GM19455 (cell line): Measurements from ENCODE around the gene SLC22A17.

Experiments
- ATAC-seq: cut with Tn5 transposase; IDR thresholded peaks from one replicate; pipeline ENCODE4 v1.9.1; 2021; ENCODE audit not compliant: unreplicated experiment

Gene SLC22A17

DNA sequence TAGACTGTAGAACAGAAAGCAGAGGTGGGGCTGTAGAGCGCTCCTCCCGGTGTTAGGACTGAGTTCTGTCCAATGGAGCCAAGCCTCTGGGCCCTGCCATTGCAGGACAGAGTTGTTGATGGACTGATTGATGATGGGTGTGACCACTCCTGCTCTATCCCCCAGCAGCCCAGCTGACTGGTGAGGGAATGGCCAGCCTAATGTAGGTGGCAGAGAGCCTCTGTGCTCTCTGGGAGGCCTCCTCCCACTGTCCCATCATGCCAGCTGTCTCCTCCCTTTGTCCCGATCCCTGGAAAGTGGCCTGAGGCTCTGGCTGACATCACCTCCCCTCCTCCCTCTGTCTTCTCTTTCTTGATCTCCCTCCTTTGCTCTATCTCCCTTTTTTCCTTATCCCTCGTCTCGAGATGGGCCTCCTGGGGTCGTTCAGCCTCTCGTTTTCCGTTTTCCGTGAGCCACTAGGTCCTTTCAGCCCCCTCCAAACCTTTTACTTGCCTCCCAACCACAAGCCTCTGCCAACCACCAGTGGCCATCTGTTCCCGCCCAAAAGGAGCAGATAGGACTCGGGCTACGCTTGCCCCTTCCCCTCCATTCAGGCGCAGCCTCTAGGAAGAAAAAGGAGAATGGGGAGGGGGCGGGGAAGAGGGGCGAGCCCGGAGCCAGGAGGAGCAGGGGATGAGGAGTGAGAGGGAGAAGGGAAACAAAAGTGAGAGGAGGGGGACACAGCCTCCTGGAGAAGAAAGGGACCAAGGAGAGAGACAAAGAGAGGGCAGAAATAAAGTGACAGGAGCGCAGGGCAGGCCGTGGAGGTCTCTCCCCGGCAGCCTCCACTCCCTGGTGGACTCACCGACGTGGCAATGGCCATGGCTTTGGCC lies 11.7 kb upstream of the SLC22A17 start:
- no peak for ATAC-seq

DNA sequence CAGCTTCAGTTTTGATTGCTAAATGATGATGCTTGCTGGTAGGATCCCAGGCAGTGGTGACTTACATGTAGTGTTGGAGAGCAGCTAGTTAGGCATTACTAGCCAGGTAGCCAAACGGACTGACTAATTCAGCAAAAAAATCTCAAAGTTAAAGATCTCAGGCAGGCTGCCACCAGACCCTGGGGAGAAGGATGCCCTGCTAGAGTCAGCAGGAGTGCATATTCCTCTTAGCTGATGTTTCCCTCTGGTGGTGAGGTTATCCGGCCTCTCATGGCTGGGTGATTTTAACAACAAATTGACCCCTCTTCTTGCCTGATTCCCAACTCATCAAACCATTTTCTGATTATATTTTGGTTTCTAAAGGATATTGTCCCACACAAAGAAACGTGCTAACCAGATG lies 9.5 kb upstream of the SLC22A17 start:
- no peak for ATAC-seq

DNA sequence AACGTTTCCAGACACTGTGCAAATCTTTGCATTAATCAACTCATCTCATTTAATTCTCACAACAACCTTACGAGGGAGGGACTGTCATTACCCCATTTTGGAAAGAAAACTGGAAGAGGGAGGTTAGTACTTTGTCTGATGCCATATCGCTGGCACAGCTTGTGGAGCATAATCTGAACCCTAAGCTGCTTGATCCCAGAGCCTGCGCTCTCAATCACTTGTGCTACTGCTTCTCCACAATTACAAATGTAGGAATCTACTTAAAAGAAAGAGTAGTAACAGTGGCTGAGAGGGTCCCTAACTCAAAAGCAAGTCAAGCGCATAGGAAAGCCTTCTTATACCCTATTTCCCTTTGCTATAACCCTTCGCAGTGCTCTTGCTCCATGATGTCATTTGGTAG lies 9.1 kb upstream of the SLC22A17 start:
- no peak for ATAC-seq

DNA sequence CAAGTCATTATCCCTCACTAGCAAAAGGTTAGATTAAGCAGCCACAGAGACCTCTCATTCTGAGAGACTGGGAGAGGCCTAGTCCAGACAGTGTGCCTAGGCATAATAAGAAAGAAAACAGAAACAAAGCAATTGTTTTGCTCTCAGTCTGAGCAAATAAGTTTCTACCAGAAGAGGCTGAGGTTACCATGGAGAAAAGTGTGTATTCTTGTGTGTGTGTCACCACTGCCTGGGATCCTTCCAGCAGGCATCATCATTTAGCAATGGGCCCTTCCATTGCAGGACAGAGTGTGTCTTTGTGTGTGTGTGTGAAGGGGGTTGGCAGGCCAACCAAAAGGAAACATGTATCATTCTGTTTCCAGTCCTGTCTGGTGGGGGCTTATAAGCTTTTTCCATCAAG lies 8.6 kb upstream of the SLC22A17 start:
- no peak for ATAC-seq

DNA sequence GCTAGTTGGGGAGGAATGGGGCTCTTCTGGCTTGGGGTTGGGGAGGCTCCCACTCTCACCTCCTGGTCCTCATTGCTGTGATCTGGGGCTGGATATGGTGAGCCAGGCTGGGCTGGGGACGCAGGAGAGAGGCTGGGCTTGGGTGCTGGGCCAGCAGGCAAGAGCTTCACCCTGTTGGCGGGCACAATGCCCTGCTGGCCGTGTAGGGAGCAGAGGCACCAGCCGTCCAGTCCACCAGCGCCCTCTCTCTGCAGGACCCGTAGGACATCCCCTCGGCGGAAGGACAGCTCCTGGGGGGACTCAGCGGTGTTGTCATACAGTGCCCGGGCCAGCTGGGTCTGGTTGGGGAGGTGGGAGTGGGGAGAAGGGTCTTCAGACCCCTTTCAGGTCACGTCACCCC lies 7.8 kb upstream of the SLC22A17 start:
- ATAC-seq: no peak

DNA sequence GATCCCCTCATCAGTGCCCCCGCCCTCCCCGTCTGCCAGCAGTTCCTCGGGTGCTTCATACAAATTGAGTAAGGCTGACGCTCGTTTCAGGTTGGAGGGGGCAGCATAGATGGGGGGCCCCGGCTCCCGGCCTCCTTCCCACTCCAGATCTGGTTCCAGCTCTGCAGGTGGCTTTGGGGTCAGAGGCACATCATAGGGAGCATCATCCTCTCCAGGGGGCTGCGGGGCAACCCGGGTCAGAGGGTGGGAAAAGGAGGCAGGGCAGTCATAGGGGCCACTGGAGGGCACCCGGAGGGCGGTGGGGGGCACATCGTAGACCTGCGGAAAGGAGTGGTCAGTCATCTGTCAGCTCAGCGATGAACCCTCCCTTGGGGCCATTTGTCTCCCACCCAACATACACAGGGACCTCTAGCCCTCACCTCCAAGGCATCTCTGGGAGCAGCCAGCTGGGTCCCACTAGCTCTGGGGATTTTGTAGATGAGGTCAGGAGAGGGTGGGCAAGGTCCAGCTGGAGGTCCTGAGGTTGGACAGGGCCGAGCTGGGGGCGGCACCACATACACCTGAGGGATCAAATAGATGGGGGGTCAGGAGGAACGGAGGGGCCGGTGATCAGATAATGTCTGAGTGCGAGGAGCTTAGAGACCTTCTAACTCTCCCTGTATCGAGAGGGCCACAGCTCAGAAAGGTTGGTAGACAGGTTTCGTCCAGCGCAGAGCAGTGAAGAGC lies 7.2 kb upstream of the SLC22A17 start:
- no peak for ATAC-seq

DNA sequence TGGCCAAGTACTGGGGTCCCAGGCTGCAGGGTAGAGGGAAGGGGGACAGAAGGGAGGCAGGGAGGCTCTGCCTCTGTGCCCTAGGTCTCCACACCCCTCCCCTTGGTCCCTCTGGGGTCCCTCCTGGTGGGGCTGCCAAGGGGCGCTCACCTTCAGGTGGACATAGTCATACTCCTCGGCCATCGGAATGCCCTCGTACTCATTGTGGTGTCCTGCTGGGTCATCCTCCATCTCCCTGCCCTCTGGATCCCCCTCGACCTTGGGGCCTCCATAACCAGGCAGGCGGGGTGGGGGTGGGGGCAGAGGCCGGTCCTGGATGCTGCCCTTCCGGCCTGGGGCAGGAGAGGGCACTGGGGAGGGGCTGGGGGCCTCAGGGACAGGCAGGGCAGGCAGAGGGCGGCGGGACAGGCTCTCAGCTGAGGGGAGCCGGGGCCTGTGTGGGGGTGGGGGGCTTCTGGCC lies 6.5 kb upstream of the SLC22A17 start:
- no peak for ATAC-seq

DNA sequence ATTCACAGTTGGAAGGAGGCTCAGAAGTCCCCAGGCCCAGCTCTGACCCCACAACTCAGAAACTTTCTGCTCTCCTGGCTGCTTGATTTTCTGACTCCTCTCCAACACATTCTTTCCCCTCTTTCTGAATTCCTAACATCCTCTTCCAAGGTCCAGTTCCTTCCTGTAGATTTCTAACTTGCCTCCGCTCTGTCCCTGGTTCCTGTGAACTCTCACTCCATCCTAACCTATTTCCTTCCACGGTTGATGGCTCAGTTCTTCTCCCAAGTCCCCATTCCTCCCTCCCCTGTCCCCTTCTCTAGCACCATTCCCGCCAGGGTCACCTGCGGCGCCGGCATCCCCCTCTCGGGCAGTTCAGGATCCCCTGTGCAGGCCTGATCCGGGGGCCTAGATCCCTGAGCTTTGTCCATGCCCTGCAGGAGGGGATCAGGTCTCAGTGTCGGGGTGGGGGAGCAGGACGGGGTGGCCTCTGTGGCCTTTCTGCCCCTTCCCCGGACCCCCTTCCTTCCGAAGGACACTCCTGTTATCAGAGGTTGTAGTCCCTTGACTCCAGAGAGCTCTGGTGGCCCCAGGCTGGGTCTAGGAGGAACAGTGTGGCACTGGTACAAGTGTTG lies 6.0 kb upstream of the SLC22A17 start:
- no peak for ATAC-seq

DNA sequence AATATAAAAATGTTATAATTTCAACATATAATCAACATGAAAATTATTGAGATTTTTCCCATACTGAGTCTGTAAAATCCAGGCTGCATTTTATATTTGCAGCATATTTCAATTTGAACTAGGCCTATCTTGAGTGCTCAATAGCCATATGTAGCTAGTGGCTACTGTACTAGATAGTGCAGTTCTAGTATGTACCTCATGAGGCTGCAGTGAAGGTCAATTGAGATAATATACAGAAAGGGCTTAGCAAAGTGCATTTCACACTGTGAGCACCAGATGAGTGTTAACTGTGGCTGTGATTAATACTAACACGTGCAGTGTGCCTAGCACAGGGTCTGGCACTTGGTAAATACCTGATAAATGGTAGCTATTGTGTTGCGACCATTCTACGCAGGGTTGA lies 5.4 kb upstream of the SLC22A17 start:
- no peak for ATAC-seq

DNA sequence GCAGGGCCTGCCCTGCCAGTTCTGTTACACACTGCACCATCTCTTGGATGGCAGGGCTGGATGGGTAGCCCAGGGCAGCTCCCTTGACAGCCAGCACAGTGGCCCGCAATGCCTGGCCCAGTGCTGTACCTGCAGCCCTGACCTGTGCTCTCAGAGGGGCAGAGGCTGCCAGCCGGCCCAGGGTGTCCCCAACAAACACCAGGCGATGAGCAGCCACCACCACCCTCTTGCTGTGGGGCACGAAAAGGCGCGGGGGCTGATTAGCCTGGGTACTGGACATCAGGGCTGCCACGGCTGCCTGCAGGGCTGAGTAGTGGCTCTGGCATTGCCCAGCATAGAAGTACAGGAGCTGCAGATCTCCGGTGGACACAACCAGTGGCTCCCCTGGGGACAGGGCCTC lies 4.6 kb upstream of the SLC22A17 start:
- ATAC-seq: no peak

DNA sequence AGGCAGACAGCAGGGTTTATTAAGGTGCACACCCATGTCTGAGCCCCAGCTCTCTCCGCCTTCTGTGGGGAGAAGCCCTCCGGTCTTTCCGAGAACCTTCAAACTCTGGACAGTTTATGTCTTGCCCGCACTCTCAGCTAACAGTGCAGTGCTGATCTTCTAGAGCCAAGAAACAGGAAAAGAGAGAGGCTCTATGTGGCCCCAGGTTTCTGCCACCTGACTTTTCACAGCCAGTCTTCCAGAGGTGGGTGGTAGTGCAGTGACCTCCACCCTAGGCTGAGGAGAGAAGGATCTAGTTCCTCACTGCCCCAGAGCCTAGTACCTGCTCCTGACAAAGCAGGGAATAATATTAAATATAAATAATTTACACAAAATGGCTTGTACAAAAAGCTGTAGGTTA lies 4.0 kb upstream of the SLC22A17 start:
- ATAC-seq: no peak

DNA sequence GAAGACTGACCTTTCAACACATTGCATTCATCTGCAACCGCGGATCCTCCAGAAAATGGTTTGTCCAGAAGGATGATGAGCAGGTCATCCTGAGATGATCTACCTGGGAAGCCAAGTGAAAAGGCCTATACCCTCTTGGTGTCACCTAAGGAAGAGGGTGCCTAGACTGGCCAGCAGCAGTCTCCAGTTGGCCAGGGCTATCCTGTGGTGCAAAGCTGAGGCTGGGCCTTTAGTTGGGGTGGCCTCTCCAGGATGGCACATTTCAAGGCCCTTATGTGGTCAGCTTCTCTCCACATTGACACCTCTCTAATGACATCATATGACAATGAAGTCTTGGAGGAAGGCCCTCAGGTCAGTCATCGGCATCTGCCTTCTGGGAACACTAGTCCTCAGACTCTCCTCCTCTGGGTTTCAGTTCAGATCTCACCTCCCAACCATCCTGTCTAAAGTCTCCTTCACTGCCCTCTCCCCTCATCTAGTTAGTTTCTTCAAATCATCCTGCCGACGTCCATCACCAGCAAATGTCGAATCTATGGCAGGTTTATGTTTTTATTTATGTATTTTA lies 3.3 kb upstream of the SLC22A17 start:
- ATAC-seq: no peak

DNA sequence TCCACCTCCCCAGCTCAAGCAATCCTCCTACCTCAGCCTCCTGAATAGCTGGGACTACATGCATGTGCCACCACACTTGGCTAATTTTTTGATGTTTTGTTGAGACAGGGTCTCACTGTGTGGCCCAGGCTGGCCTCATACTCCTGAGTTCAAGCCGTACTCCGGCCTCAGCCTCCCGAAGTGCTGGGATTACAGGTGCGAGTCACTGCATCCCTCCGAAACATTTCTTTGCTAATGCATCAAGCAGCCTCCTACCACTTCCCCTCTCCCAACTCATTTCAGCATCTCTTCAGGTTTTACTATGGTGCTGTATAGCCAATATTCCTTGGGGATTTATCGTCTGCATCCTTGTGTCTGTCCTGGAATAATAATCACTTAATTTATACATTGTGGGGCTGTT lies 2.3 kb upstream of the SLC22A17 start:
- ATAC-seq: no peak

DNA sequence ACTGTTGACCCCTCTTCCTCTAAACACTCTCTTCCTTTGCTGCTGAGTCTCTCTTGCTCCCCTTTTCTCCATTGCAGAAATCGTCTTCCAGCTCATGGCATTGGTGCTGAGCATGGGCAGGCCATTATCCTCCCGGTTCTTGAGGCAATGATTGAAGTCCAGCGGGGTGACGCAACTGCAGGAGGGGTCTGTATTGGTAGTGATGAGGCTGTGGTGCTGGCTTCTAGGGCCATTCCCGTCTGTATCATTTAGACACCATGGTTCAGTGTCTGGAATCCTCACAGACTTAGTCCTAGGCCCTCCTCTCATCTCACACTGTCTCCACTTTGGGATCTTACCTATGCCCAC lies 720 bp upstream of the SLC22A17 start:
- ATAC-seq: no peak

DNA sequence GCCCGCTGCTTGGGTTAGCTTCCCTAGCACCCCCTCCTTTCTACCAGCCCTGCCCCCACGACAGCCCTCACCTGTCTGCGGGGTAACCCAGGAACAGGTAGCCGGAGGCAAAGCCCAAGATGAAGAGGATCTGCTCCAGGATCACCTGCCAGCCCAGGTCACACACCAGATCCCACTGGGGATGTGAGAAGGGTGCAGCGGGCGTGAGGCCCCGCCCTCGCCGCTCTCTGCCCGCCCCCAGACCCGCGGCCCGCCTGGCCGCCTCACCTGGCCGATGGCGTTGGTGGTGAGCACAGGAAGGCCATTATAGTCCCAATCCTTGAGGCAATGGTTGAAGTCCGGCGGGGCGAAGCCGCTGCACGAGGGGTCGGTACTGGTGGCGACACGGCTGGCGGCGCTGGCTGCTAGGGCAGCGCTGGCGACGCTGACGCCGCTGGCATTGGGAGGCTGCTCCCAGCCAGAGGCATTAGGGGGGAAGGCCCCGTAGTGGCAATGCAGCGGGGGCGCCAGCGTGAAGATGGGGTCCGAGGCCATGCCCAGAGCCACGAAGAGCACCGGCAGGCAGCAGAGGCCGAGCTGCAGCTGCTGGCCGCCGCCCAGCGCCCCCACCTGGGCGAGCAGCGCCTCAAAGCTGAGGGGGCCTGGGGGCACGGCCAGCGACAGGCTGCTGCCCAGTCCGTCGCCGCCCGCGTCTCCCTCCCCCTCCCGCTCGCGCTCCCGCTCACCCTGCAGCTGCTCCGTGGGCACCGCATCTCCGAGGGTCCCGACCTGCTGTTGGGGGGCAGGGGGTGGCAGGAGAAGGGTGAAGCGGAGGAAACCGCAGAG lies 794 bp downstream of the SLC22A17 start:
- no peak for ATAC-seq

DNA sequence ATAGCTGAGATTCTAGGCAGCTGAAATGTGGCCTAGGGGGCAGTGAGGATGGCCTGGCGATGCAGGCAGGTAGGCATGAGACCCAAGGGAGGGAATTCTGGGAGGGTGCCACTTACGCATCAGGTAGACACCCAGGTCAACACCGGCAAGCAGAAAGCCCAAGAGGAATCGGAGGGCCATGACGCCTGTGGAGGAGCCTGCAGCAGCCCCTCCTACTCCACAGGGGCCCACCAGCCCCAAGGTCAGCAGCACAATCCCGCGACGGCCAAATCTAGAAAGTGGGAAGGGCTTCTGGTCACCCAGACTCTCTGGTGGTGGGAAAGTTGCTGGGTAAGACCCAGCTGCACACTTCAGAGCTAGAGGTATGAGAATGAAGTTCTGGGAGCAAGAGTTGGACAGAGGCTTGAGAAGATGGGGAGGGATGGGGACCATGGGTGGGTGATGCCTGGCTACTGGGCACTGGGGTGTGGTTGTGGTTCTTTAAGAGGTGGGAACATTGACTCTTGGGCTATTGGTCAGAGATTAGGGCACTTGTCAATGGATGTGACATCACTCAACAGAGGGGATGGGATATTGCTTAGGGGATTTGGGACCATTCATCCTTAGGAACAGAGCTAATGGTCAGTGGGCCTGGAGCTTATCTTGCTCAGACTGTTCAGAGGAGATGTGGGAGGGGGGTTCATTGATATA lies 3.4 kb downstream of the SLC22A17 start:
- ATAC-seq: no peak

DNA sequence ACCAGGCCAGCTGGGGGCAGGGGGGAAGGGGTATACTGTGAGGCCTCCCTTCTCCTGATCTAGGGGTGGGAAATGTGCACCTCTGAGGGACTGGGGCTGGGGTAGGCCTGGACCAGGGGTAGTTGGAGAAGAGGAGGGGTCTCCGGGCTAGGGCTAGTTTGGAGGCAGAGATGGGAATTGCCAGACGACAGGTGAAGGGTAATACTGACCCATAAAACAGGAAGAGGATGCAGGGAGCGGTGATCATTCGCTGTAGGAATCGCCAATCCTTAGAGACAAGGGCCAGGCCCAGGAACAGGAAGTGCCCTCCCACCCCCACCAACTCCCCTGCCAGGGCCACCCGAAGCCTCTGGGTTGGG lies 4.4 kb downstream of the SLC22A17 start:
- no peak for ATAC-seq

DNA sequence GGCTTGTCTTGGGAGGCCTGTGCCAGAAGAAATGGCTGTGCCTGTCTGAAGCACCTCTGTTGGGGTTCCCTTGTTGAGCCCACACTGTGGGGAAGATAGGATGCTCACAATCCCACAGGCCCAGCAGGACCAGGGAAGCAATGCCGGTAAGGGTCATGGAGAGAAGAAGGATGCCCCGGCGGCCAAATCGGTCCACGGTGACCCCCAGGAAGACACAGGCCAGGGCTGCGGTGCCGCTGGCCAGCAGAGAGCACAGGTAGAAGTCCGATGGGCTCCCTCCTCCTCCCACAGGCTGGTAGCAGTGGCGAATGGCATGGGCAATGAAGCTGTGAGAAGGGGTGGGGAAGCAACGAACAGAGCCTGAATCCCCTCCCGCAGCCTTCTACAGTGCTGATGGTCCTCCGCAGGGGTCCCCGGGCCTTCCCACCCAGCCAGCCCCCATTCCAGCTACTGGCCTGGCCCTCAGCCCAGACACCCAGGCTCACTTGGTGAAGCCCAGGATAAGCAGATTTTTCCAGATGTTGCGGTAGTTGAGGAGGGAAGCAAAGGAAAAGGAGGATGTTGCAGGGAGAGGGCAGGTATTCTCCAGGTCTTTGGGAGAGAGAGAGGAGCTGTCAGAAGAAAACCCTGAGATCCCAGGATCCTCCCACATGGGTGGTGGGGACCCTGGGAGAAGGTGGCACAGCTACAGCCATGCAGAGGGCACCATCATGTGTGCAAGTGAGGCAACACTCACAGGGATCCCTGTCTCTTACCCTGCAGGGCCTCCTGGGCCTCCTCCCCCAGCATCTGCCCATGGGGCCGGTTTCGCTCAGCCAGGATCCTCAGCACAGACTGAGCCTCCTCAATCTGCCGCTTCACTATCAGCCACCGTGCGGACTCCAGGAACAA lies 5.0 kb downstream of the SLC22A17 start:
- no peak for ATAC-seq

DNA sequence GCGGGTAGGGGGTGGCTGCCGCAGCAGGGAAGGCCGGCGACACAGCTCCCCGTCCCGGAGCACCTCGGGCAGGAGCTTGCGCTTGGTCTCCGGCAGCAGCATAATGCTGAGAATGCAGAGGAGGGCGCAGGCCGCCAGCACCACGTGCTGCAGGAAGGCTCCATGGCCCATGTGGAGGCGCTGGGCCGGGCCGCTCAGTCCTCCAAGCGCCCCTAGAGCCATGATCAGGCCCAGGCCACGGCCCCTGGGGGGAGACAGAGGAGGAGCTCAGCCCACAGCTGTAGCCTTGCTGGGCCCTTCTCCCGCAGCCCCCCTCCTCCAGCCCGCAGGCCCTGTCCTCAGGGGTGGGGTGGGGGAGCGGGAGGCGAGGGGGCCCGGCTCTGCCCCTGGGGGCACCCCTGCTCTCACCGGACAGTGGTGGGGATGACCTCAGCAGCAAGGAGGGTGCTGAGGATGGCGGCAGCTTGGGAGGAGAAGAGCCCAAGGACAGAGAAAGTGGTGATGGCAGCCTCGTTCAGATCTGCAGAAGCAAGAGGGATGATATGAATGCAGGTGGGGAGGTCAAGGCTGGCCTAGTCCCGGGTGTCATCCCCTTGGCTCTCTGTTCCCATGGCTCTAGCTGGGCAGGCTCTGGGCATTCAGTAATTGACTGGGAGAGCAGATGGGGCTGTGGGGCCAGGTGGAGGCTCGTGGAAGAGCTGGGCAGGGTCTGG lies 5.8 kb downstream of the SLC22A17 start:
- no peak for ATAC-seq
